ENCODE results near the gene SLC17A3. TPM values are rescaled to one million over a fixed set of nuclear protein-coding genes. Genes with fewer than 3 reads are reported as not detected.

The SLC17A3 gene
- total and polyA plus RNA-seq, 2 experiments from 2014 or later: not detected

GRCh38 chr6:25831532-25832306, 42.3 kb downstream of the SLC17A3 start, which contains the start of gene SLC17A1:
SLC17A1 (minus strand) TSS chr6:25832052; CDS start chr6:25830557, 1,495 bp downstream.
- H3K4me3 ChIP-seq: no peak within 1 kb of the TSS
- no peak within 1 kb of the TSS for H3K4me3 Mint-ChIP-seq

More at GRCh38 chr6:25831532-25832306, 42.3 kb downstream of the SLC17A3 start, which contains the start of gene SLC17A1:
- no peak within 1 kb of the TSS for H3K4me2 ChIP-seq
- Mint-ChIP-seq H3K27me3 (ENCODE audit: insufficient read depth, low read depth, poor library complexity) (no peaks in the 10 kb centered on the region), H3K9me3 (no peaks in the 10 kb centered on the region), H3K4me1 (peaks cover 2% of the 10 kb centered on the region; the same call in 1 of the 3 replicates), H3K36me3 (ENCODE audit: low read depth) (no peaks in the 10 kb centered on the region), H3K27ac (no peak within 1 kb of the TSS)
- no peaks in the 10 kb centered on the region for H4K20me1 ChIP-seq (replicated peaks; ENCODE audit: insufficient read depth)
- no peaks in the 10 kb centered on the region for H3F3A ChIP-seq (replicated peaks; ENCODE audit: low read depth)
- no peak for ATAC-seq
- 0 out of 2 replicates have a peak within 1 kb of the TSS, but pooled peaks have one; percentile 18 for H2AFZ ChIP-seq
- H3K36me3 ChIP-seq (ENCODE audit: insufficient read depth): no peaks in the 10 kb centered on the region
- H3K9me2 ChIP-seq (ENCODE audit: insufficient read depth): no peaks in the 10 kb centered on the region
- no peak within 1 kb of the TSS for H3K27ac ChIP-seq (ENCODE audit: low read depth)
- H3K27me3 ChIP-seq (ENCODE audit: insufficient read depth): no peaks in the 10 kb centered on the region
- TF ChIP-seq NANOG (IDR thresholded peaks at IDR 0.05; ENCODE audit: borderline replicate concordance): no peak
- no peak for TF ChIP-seq ZNF331 (CRISPR knock-in tag; IDR thresholded peaks at IDR 0.05; ENCODE audit: low read depth)
- TF ChIP-seq EZH2phosphoT487 (IDR thresholded peaks at IDR 0.05; ENCODE audit: unreplicated experiment): no peak
- no peak for TF ChIP-seq EZH2 (IDR thresholded peaks at IDR 0.05; ENCODE audit: low read depth, unreplicated experiment)
- TF ChIP-seq POLR2AphosphoS5 (IDR thresholded peaks at IDR 0.05; ENCODE audit: low read depth): no peak
- TF ChIP-seq ETS1 (IDR thresholded peaks at IDR 0.05): no peak
- no peak for TF ChIP-seq ZNF462 (CRISPR knock-in tag; IDR thresholded peaks at IDR 0.05)
- TF ChIP-seq ZNF114 (CRISPR knock-in tag; IDR thresholded peaks at IDR 0.05): no peak
- TF ChIP-seq REST (IDR thresholded peaks at IDR 0.05; ENCODE audit: unreplicated experiment): no peak
- no peak for TF ChIP-seq CREB1 (CRISPR knock-in tag; IDR thresholded peaks at IDR 0.05; ENCODE audit: low read depth)
- H3K4me1 ChIP-seq (ENCODE audit: insufficient read depth): no peaks in the 10 kb centered on the region
- no peaks in the 10 kb centered on the region for H3K79me2 ChIP-seq (replicated peaks; ENCODE audit: insufficient read depth)
- DNase-seq (ENCODE audit: low spot score): no peak
